ENCODE results near the gene GOLPH3. TPM values are rescaled to one million over a fixed set of nuclear protein-coding genes. Genes with fewer than 3 reads are reported as not detected.

The GOLPH3 gene
- total RNA-seq, 1 donor from 2014 or later, result 68.5 TPM

DNA sequence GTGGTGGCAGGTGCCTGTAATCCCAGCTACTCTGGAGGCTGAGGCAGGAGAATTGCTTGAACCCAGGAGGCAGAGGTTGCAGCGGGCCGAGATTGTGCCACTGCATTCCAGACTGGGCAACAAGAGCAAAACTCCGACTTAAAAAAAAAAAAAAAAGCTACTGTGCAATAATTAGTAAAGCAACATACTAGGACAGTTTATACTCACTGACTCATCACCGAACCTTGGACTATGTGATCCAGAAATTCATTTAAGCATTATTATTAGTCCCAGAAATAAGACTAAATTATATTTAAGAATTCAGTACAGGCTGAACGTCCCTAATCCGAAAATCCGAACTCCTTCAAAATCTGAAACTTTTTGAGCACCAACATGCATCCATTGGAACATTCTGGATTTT is 37.8 kb downstream of the GOLPH3 start:
- peaks cover 2% of the 10 kb centered on the region for H3K27me3 Mint-ChIP-seq (ENCODE audit: unreplicated experiment)
- H3K36me3 Mint-ChIP-seq (ENCODE audit: unreplicated experiment), result no peaks in the 10 kb centered on the region
- H3K9me3 Mint-ChIP-seq (ENCODE audit: unreplicated experiment), result peaks cover 3% of the 10 kb centered on the region
- peaks cover 2% of the 10 kb centered on the region for H3K4me1 Mint-ChIP-seq (ENCODE audit: low read depth, unreplicated experiment)
- no peak for DNase-seq
- H3K27ac Mint-ChIP-seq (ENCODE audit: unreplicated experiment), result no peak overlapping the region
- TF ChIP-seq, protein P1, sequence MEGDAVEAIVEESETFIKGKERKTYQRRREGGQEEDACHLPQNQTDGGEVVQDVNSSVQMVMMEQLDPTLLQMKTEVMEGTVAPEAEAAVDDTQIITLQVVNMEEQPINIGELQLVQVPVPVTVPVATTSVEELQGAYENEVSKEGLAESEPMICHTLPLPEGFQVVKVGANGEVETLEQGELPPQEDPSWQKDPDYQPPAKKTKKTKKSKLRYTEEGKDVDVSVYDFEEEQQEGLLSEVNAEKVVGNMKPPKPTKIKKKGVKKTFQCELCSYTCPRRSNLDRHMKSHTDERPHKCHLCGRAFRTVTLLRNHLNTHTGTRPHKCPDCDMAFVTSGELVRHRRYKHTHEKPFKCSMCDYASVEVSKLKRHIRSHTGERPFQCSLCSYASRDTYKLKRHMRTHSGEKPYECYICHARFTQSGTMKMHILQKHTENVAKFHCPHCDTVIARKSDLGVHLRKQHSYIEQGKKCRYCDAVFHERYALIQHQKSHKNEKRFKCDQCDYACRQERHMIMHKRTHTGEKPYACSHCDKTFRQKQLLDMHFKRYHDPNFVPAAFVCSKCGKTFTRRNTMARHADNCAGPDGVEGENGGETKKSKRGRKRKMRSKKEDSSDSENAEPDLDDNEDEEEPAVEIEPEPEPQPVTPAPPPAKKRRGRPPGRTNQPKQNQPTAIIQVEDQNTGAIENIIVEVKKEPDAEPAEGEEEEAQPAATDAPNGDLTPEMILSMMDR (IDR thresholded peaks at IDR 0.05; ENCODE audit: partially characterized antibody, unreplicated experiment), result no peak
- no peak overlapping the region for H3K4me3 Mint-ChIP-seq (ENCODE audit: unreplicated experiment)

DNA sequence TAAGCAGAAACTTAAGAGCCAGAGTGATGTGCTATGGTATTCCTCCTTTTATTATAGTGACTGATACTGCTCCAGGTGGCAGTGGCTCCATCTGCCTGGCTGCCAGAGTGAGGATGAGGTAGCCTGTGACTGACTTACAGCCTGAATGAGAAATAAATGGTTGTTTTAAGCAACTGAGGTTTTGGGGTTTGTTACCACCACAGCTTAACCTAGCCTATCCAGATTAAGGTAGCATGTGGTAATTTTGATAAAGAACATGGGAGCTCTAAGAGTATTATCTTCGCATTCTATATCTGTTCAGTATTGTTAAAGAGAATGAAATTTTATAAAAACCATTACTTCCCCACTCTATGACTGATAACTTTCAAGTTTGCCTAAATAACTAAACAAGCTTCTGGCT is 39.0 kb downstream of the GOLPH3 start:
- Mint-ChIP-seq H3K27ac (ENCODE audit: unreplicated experiment) (peak overlapping the region; percentile 35), H3K9me3 (ENCODE audit: unreplicated experiment) (no peaks in the 10 kb centered on the region), H3K4me3 (ENCODE audit: unreplicated experiment) (no peak overlapping the region), H3K27me3 (ENCODE audit: unreplicated experiment) (no peaks in the 10 kb centered on the region), H3K4me1 (ENCODE audit: low read depth, unreplicated experiment) (peaks cover 2% of the 10 kb centered on the region), H3K36me3 (ENCODE audit: unreplicated experiment) (no peaks in the 10 kb centered on the region)
- TF ChIP-seq, protein P1 (IDR thresholded peaks at IDR 0.05; ENCODE audit: partially characterized antibody, unreplicated experiment), result no peak
- no peak for DNase-seq

DNA sequence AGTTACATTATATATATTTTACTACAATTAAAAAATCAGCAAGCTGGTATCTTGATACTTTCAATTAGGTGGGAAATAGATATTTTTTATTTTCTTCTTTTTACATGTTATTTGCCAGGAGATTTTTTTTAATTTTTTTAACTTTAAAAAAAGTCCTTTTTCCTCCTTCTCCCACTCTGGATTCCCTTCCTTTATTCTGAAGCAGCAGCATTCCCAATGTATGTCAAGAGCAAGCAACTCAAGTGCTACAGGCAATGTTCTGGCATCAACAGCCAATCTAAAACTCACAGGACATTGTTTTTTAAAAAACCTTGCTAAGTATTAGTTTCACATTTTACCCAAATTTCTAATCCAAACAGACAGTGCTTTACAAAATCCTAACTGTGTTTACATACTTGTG is 41.4 kb downstream of the GOLPH3 start:
- no peaks in the 10 kb centered on the region for H3K9me3 Mint-ChIP-seq (ENCODE audit: unreplicated experiment)
- H3K27me3 Mint-ChIP-seq (ENCODE audit: unreplicated experiment), result peaks cover 2% of the 10 kb centered on the region
- no peak overlapping the region for H3K4me3 Mint-ChIP-seq (ENCODE audit: unreplicated experiment)
- DNase-seq, result no peak
- H3K4me1 Mint-ChIP-seq (ENCODE audit: low read depth, unreplicated experiment), result peaks cover 2% of the 10 kb centered on the region
- no peaks in the 10 kb centered on the region for H3K36me3 Mint-ChIP-seq (ENCODE audit: unreplicated experiment)
- TF ChIP-seq, protein P1 (IDR thresholded peaks at IDR 0.05; ENCODE audit: partially characterized antibody, unreplicated experiment), result no peak
- H3K27ac Mint-ChIP-seq (ENCODE audit: unreplicated experiment), result no peak overlapping the region

DNA sequence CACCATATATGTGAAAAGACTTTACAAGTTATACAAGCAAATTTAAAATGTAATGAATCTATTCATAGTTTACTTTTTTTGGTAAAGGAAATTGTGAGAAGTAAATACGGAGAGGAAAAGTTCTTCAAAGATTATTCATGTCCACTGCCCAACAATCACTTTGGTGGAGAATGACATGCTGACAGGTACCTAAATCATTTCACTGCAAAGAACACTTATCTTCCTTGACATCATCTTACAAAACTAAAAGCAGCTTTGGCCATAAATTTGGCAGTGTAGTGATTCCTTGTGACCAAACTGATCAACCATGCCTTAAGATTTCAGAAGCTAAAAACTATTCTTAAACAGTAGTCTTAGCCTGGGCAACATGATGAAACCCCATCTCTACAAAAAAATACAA is 42.5 kb downstream of the GOLPH3 start:
- TF ChIP-seq, protein P1 (IDR thresholded peaks at IDR 0.05; ENCODE audit: partially characterized antibody, unreplicated experiment), result no peak
- Mint-ChIP-seq H3K36me3 (ENCODE audit: unreplicated experiment) (no peaks in the 10 kb centered on the region), H3K27me3 (ENCODE audit: unreplicated experiment) (peaks cover 2% of the 10 kb centered on the region), H3K4me3 (ENCODE audit: unreplicated experiment) (no peak overlapping the region), H3K9me3 (ENCODE audit: unreplicated experiment) (no peaks in the 10 kb centered on the region), H3K27ac (ENCODE audit: unreplicated experiment) (no peak overlapping the region), H3K4me1 (ENCODE audit: low read depth, unreplicated experiment) (peaks cover 2% of the 10 kb centered on the region)
- DNase-seq, result no peak

DNA sequence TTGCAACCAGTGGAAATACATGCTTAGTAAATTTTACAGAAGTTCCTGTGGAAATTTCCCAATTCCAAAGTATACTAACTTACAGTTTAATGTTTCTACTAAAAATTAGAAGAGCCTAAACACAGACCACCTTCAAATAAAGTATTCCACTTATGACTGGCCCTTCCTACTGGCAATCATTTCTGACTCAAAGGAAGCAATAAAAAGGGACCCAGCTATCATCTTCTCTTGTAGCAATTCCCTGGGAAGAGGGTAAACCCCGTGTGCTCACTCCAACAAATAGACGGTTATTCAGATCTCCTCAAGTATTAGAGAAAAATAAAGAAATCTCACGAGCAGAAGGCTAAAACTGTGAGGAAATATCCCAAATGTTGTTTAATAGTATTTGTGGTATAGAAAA is 43.3 kb downstream of the GOLPH3 start:
- H3K36me3 Mint-ChIP-seq (ENCODE audit: unreplicated experiment), result no peaks in the 10 kb centered on the region
- H3K4me1 Mint-ChIP-seq (ENCODE audit: low read depth, unreplicated experiment), result peaks cover 1% of the 10 kb centered on the region
- DNase-seq, result no peak
- H3K27ac Mint-ChIP-seq (ENCODE audit: unreplicated experiment), result no peak overlapping the region
- TF ChIP-seq, protein P1 (IDR thresholded peaks at IDR 0.05; ENCODE audit: partially characterized antibody, unreplicated experiment), result no peak
- H3K27me3 Mint-ChIP-seq (ENCODE audit: unreplicated experiment), result peaks cover 2% of the 10 kb centered on the region
- H3K9me3 Mint-ChIP-seq (ENCODE audit: unreplicated experiment), result no peaks in the 10 kb centered on the region
- H3K4me3 Mint-ChIP-seq (ENCODE audit: unreplicated experiment), result no peak overlapping the region

All from glutamatergic neuron (in vitro differentiated cells).